Subcutaneous abdominal adipose tissue (tissue), 5 donors: ENCODE data around the gene DAPL1.

ENCODE experiments used
- H3K27ac ChIP-seq: one replicate; pipeline ENCODE4 v1.7.0; 2013; ENCODE audit warnings: low read depth, mild to moderate bottlenecking, inconsistent platforms, low read length, moderate library complexity
- H3K27me3 ChIP-seq, 5 donors: one replicate each; pipeline ENCODE4 v1.7.0; 2013; ENCODE audit warnings: low read length in 5 of 5, inconsistent platforms in 1 of 5; ENCODE audit not compliant: control insufficient read depth in 5 of 5, insufficient read depth in 4 of 5
- H3K36me3 ChIP-seq, 5 donors: one replicate each; pipeline ENCODE4 v1.7.0; 2013; ENCODE audit warnings: low read length in 5 of 5; ENCODE audit not compliant: control insufficient read depth in 5 of 5, insufficient read depth in 5 of 5
- H3K4me1 ChIP-seq, 5 donors: one replicate each; pipeline ENCODE4 v1.7.0; 2013; ENCODE audit warnings: low read length in 5 of 5, mild to moderate bottlenecking in 3 of 5, moderate library complexity in 1 of 5; ENCODE audit not compliant: control insufficient read depth in 5 of 5, insufficient read depth in 5 of 5
- H3K4me3 ChIP-seq, 5 donors: one replicate each; pipeline ENCODE4 v1.7.0; 2013; ENCODE audit warnings: low read length in 5 of 5, low read depth in 1 of 5
- H3K9ac ChIP-seq, 5 donors: one replicate each; pipeline ENCODE4 v1.7.0; 2013; ENCODE audit warnings: low read length in 5 of 5, mild to moderate bottlenecking in 4 of 5, moderate library complexity in 3 of 5
- H3K9me3 ChIP-seq, 5 donors: one replicate each; pipeline ENCODE4 v1.7.0; 2013; ENCODE audit warnings: low read length in 5 of 5; ENCODE audit not compliant: control insufficient read depth in 5 of 5
- donor health status: healthy.
- donor health status: healthy.
- donor health status: healthy.
- donor health status: healthy.
- donor health status: healthy.

DAPL1 gene

GRCh38 chr2:158796652-158797051, 1.5 kb downstream of the DAPL1 start:
- Histone ChIP-seq H3K27me3 (peaks cover 0 to 3% (median 0%) of the 10 kb centered on the region in 5 donors), H3K9ac (no peak overlapping the region), H3K27ac (no peak overlapping the region), H3K36me3 (no peaks in the 10 kb centered on the region), H3K9me3 (no peaks in the 10 kb centered on the region), H3K4me1 (peaks cover 0 to 2% (median 0%) of the 10 kb centered on the region in 5 donors), H3K4me3 (no peak overlapping the region)

DNA sequence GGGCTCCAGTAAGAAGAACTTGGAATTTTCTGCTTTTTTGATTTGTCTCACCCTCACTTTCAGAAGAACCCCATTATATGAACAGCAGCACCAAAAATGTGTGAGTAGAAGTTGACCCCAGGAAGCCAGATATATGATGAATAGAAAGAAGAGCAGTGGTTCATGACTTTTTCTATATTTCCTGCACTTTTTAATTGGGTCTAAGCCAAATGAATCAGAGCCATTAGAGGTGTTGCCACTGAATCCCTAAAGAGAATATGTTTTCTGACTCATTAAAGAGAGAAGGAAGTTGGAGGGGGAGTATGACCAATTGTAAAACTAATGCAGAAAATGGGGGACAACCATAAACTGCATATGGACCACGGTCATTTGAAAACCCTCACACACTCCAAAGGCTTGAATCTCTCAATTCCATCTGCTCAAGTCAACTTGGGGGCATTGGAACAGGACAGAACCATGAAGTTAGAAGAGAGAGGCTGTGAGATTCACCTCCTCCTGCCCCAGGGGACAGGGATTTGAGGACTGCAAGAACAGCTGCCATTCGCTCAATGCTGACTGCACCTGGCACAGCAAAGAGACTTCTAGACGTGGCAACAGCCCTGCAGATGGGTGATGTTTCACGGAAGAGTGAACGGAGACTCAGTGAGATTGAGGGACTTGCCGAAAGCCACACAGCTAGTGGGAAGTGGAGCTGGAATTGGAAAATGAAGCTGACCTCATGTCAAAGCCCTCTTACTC, 3.0 kb downstream of the DAPL1 start:
- H3K27ac ChIP-seq, result no peak overlapping the region
- H3K9me3 ChIP-seq, result no peaks in the 10 kb centered on the region
- H3K4me3 ChIP-seq, result no peak overlapping the region
- peaks cover 0 to 3% (median 0%) of the 10 kb centered on the region in 5 donors for H3K27me3 ChIP-seq
- no peaks in the 10 kb centered on the region for H3K36me3 ChIP-seq
- H3K4me1 ChIP-seq, result peaks cover 0 to 10% (median 2%) of the 10 kb centered on the region in 5 donors
- H3K9ac ChIP-seq, result no peak overlapping the region

- Histone ChIP-seq H3K27me3 (peaks cover 0 to 3% (median 0%) of the 10 kb centered on the region in 5 donors), H3K9me3 (no peaks in the 10 kb centered on the region), H3K4me3 (no peak overlapping the region), H3K4me1 (peaks cover 0 to 10% (median 2%) of the 10 kb centered on the region in 5 donors), H3K9ac (no peak overlapping the region), H3K36me3 (no peaks in the 10 kb centered on the region), H3K27ac (no peak overlapping the region)
Measured at GRCh38 chr2:158799181-158799580, 4.1 kb downstream of the DAPL1 start.

GRCh38 chr2:158803506-158803905, 8.4 kb downstream of the DAPL1 start:
- Histone ChIP-seq H3K9me3 (no peaks in the 10 kb centered on the region), H3K4me3 (no peak overlapping the region), H3K36me3 (no peaks in the 10 kb centered on the region), H3K9ac (no peak overlapping the region), H3K27me3 (no peaks in the 10 kb centered on the region), H3K27ac (no peak overlapping the region), H3K4me1 (peaks cover 0 to 10% (median 0%) of the 10 kb centered on the region in 5 donors)

DNA sequence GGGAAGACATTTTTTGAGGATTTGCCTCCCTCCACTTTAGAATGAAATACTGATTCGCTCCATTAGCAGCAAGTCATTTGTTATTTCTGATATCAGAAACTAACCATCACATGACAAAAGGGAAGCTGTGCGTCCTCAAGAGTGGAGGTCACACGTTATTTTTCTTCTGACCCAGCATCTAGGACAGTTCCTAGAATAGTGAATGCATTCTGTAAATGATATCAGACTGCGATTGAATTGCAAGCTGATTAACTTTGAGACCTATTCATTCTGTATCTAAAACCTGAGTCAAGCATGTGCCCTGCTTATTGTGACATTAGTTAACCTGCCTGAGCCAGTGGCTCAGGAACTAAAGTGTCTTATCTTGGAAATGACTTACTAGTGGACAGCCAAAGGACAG, 10.1 kb downstream of the DAPL1 start:
- H3K27me3 ChIP-seq, result no peaks in the 10 kb centered on the region
- no peak overlapping the region for H3K9ac ChIP-seq

DNA sequence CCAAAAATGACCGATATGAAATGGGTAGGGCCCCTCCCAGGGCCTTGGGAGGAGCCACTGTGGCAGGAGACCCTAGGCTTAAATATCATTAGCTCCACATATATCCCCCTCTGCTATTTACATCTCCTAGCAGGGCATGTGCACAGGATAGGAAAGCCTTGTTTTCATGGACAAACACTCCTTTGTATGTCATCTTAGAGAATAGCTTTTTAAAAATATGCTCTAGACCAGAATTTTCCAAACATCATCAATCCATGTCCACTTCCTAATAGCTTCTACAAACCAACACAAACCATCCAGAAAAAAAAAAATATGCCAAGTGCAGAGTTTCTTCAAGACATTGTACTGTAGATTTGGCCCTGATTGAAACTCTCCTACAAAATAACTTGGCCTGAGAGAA, 10.8 kb downstream of the DAPL1 start:
- Histone ChIP-seq H3K4me3 (no peak overlapping the region), H3K9ac (no peak overlapping the region), H3K4me1 (peaks cover 0 to 16% (median 8%) of the 10 kb centered on the region in 5 donors), H3K9me3 (no peaks in the 10 kb centered on the region), H3K27ac (no peak overlapping the region), H3K27me3 (no peaks in the 10 kb centered on the region), H3K36me3 (no peaks in the 10 kb centered on the region)

More for the DNA sequence above, 10.1 kb downstream of the DAPL1 start:
- H3K9me3 ChIP-seq, result no peaks in the 10 kb centered on the region
- no peak overlapping the region for H3K4me3 ChIP-seq
- peaks cover 0 to 10% (median 1%) of the 10 kb centered on the region in 5 donors for H3K4me1 ChIP-seq
- H3K36me3 ChIP-seq, result no peaks in the 10 kb centered on the region
- H3K27ac ChIP-seq, result no peak overlapping the region

DNA sequence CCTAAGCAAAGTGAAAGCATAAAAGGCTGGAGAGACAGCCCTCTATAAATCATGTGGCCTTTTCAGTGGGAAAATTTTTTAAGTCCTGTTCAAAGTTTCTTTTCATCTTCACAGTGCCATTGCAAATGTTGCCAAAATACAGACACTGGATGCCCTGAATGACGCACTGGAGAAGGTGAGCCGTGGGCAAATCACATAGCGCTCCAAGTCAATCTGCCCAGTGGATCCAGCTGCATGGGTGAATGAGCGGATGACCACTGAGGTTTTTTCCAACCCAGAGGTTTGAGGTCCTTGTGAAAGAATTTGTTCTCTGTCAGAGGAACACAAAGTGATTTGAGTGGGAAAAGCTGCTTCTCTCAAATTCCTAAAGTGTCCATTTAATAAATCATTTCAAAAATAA, 11.8 kb downstream of the DAPL1 start:
- Histone ChIP-seq H3K27ac (no peak overlapping the region), H3K4me1 (peaks cover 0 to 18% (median 15%) of the 10 kb centered on the region in 5 donors), H3K27me3 (no peaks in the 10 kb centered on the region), H3K4me3 (no peak overlapping the region), H3K9me3 (no peaks in the 10 kb centered on the region), H3K9ac (no peak overlapping the region), H3K36me3 (no peaks in the 10 kb centered on the region)

DNA sequence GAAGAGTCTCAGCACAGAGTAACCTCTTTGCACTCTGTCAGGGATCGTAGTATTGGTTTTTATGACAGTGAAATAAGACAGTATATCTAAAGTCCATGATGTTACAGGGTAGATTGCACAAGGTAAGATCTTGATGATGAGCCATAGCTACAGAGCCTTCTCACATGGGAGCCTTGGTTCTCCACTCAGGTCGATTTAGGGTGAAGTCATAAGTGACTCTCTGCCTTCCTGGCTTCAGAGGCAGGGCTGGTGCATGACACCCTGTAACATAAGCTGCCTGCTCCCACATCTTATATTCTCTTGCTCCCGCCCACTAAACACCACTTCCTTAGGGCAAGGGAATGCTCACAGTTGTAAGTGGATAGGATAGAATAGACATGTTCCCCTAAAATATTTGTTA, 13.3 kb downstream of the DAPL1 start:
- H3K4me1 ChIP-seq, result peaks cover 0 to 15% (median 15%) of the 10 kb centered on the region in 5 donors
- no peaks in the 10 kb centered on the region for H3K36me3 ChIP-seq
- no peak overlapping the region for H3K27ac ChIP-seq
- no peak overlapping the region for H3K4me3 ChIP-seq
- no peaks in the 10 kb centered on the region for H3K27me3 ChIP-seq
- H3K9me3 ChIP-seq, result no peaks in the 10 kb centered on the region
- no peak overlapping the region for H3K9ac ChIP-seq

DNA sequence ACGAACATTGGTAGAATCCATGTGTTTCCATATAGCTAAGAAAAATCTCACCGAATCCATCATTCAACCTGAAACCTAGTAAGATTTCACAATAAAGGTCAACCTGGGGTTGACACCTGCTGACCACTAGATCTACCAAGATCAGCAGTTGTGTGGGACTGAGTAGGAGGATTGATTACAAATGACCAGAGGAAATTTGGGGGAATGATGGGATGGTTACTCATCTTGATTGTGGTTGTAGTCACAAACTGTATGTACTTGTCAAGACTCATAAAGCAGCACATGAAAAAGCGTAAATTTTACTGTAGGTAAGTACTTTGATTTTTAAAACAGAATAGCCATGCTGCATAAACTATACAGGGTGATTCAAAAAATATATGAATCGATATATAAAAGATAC, 14.7 kb downstream of the DAPL1 start:
- Histone ChIP-seq H3K27me3 (no peaks in the 10 kb centered on the region), H3K27ac (no peak overlapping the region), H3K4me1 (peaks cover 0 to 15% (median 15%) of the 10 kb centered on the region in 5 donors), H3K9me3 (no peaks in the 10 kb centered on the region), H3K9ac (no peak overlapping the region), H3K4me3 (no peak overlapping the region), H3K36me3 (no peaks in the 10 kb centered on the region)

- Histone ChIP-seq H3K27ac (peak overlapping the region; percentile 33), H3K9me3 (no peaks in the 10 kb centered on the region), H3K9ac (no peak overlapping the region), H3K36me3 (no peaks in the 10 kb centered on the region), H3K27me3 (no peaks in the 10 kb centered on the region), H3K4me3 (no peak overlapping the region), H3K4me1 (peaks cover 0 to 15% (median 15%) of the 10 kb centered on the region in 5 donors)
Measured at GRCh38 chr2:158810731-158811460, 15.8 kb downstream of the DAPL1 start.
